HEK293 (cell line): ENCODE results near the gene SEMA4B.
A peak's percentile ranks its signal among the peaks of the same experiment; 100 is the strongest.

Source experiments
- AEBP2 ChIP-seq: fragments of 450-650 bp; formaldehyde crosslinking; IDR thresholded peaks from 2 replicates; pipeline ENCODE4 v1.5.1; 2016; ENCODE audit warnings: missing biosample characterization, missing genetic modification characterization, borderline replicate concordance
- BCL11A ChIP-seq: fragments of 450-650 bp; formaldehyde crosslinking; IDR thresholded peaks from 2 replicates; pipeline ENCODE4 v1.5.1; 2016; ENCODE audit warnings: low read depth, missing biosample characterization, missing genetic modification characterization
- BCL11B ChIP-seq: fragments of 450-650 bp; formaldehyde crosslinking; IDR thresholded peaks from 2 replicates; pipeline ENCODE4 v1.5.1; 2016; ENCODE audit warnings: low read depth, missing biosample characterization, missing genetic modification characterization
- KLF16 ChIP-seq: fragments of 450-650 bp; formaldehyde crosslinking; IDR thresholded peaks from 2 replicates; pipeline ENCODE4 v1.5.1; 2017; ENCODE audit warnings: missing biosample characterization, missing genetic modification characterization
- KLF8 ChIP-seq: fragments of 450-650 bp; formaldehyde crosslinking; IDR thresholded peaks from 2 replicates; pipeline ENCODE4 v1.5.1; 2016; ENCODE audit warnings: missing biosample characterization, missing genetic modification characterization
- OVOL3 ChIP-seq: fragments of 450-650 bp; formaldehyde crosslinking; IDR thresholded peaks from 2 replicates; pipeline ENCODE4 v1.5.1; 2016; ENCODE audit warnings: missing biosample characterization, missing genetic modification characterization
- PRDM10 ChIP-seq: fragments of 450-650 bp; formaldehyde crosslinking; IDR thresholded peaks from 2 replicates; pipeline ENCODE4 v1.5.1; 2016; ENCODE audit warnings: missing biosample characterization, missing genetic modification characterization
- PRDM6 ChIP-seq: fragments of 450-650 bp; formaldehyde crosslinking; IDR thresholded peaks from 2 replicates; pipeline ENCODE4 v1.5.1; 2017; ENCODE audit warnings: missing biosample characterization, missing genetic modification characterization
- YY1 ChIP-seq: fragments of 450-650 bp; formaldehyde crosslinking; IDR thresholded peaks from 2 replicates; pipeline ENCODE4 v1.5.1; 2018; ENCODE audit warnings: missing biosample characterization, missing genetic modification characterization
- ZNF10 ChIP-seq: fragments of 450-650 bp; formaldehyde crosslinking; IDR thresholded peaks from 2 replicates; pipeline ENCODE4 v1.5.1; 2017; ENCODE audit warnings: missing biosample characterization, missing genetic modification characterization
- ZNF155 ChIP-seq: fragments of 450-650 bp; formaldehyde crosslinking; IDR thresholded peaks from 2 replicates; pipeline ENCODE4 v1.5.1; 2016; ENCODE audit warnings: missing biosample characterization, missing genetic modification characterization
- ZNF157 ChIP-seq: fragments of 450-650 bp; formaldehyde crosslinking; IDR thresholded peaks from 2 replicates; pipeline ENCODE4 v1.5.1; 2016; ENCODE audit warnings: missing biosample characterization, missing genetic modification characterization
- ZNF211 ChIP-seq: fragments of 450-650 bp; formaldehyde crosslinking; IDR thresholded peaks from 2 replicates; pipeline ENCODE4 v1.5.1; 2016; ENCODE audit warnings: low read depth, missing biosample characterization, missing genetic modification characterization
- ZNF221 ChIP-seq: fragments of 450-650 bp; formaldehyde crosslinking; IDR thresholded peaks from 2 replicates; pipeline ENCODE4 v1.5.1; 2017; ENCODE audit warnings: missing biosample characterization, missing genetic modification characterization, borderline replicate concordance
- ZNF24 ChIP-seq: fragments of 450-650 bp; formaldehyde crosslinking; IDR thresholded peaks from 2 replicates; pipeline ENCODE4 v1.5.1; 2016; ENCODE audit warnings: missing biosample characterization, missing genetic modification characterization
- ZNF335 ChIP-seq: fragments of 450-650 bp; formaldehyde crosslinking; conservative IDR thresholded peaks from 2 replicates; pipeline ENCODE4 v1.5.1; 2016; ENCODE audit warnings: missing biosample characterization, missing genetic modification characterization
- ZNF341 ChIP-seq: fragments of 450-650 bp; formaldehyde crosslinking; IDR thresholded peaks from 2 replicates; pipeline ENCODE4; 2016; ENCODE audit warnings: low read depth, missing biosample characterization, missing genetic modification characterization
- ZNF37A ChIP-seq: fragments of 450-650 bp; IDR thresholded peaks from 2 replicates; pipeline ENCODE4 v1.5.1; 2018; ENCODE audit warnings: missing biosample characterization, missing genetic modification characterization
- ZNF391 ChIP-seq: fragments of 450-650 bp; formaldehyde crosslinking; IDR thresholded peaks from 2 replicates; pipeline ENCODE4 v1.5.1; 2016; ENCODE audit warnings: low read depth, missing biosample characterization, missing genetic modification characterization, borderline replicate concordance
- ZNF423 ChIP-seq: fragments of 450-650 bp; formaldehyde crosslinking; IDR thresholded peaks from 2 replicates; pipeline ENCODE4 v1.5.1; 2016; ENCODE audit warnings: missing biosample characterization, missing genetic modification characterization
- ZNF473 ChIP-seq: fragments of 450-650 bp; formaldehyde crosslinking; IDR thresholded peaks from 2 replicates; pipeline ENCODE4 v1.5.1; 2017; ENCODE audit warnings: missing biosample characterization, missing genetic modification characterization
- ZNF623 ChIP-seq: fragments of 450-650 bp; formaldehyde crosslinking; IDR thresholded peaks from 2 replicates; pipeline ENCODE4 v1.5.1; 2016; ENCODE audit warnings: missing biosample characterization, missing genetic modification characterization
- ZNF626 ChIP-seq: fragments of 450-650 bp; sonication (Bioruptor Pico); formaldehyde crosslinking; IDR thresholded peaks from 2 replicates; pipeline ENCODE4 v1.5.1; 2018; ENCODE audit warnings: missing biosample characterization, missing genetic modification characterization, inconsistent platforms
- ZNF645 ChIP-seq: fragments of 450-650 bp; formaldehyde crosslinking; IDR thresholded peaks from 2 replicates; pipeline ENCODE4; 2016; ENCODE audit warnings: missing biosample characterization, missing genetic modification characterization
- ZNF707 ChIP-seq: fragments of 450-650 bp; formaldehyde crosslinking; IDR thresholded peaks from 2 replicates; pipeline ENCODE4 v1.5.1; 2016; ENCODE audit warnings: missing biosample characterization, missing genetic modification characterization
- ZNF792 ChIP-seq: fragments of 450-650 bp; formaldehyde crosslinking; IDR thresholded peaks from 2 replicates; pipeline ENCODE4 v1.5.1; 2016; ENCODE audit warnings: missing biosample characterization, missing genetic modification characterization
- ZSCAN5A ChIP-seq: fragments of 450-650 bp; formaldehyde crosslinking; IDR thresholded peaks from 2 replicates; pipeline ENCODE4 v1.5.1; 2016; ENCODE audit warnings: missing biosample characterization, missing genetic modification characterization
- TF ChIP-seq, protein P1 (sequence below): fragments of 450-650 bp; formaldehyde crosslinking; IDR thresholded peaks from 2 replicates; pipeline ENCODE4 v1.5.1; 2016; ENCODE audit warnings: missing biosample characterization, missing genetic modification characterization
- TF ChIP-seq, protein P2 (sequence below): fragments of 450-650 bp; formaldehyde crosslinking; IDR thresholded peaks from 2 replicates; pipeline ENCODE4 v1.5.1; 2016; ENCODE audit warnings: missing biosample characterization, missing genetic modification characterization

The SEMA4B gene

GRCh38 chr15:90184119-90184785 is 16.9 kb upstream of the SEMA4B start (continued):
- TF ChIP-seq, protein P1, sequence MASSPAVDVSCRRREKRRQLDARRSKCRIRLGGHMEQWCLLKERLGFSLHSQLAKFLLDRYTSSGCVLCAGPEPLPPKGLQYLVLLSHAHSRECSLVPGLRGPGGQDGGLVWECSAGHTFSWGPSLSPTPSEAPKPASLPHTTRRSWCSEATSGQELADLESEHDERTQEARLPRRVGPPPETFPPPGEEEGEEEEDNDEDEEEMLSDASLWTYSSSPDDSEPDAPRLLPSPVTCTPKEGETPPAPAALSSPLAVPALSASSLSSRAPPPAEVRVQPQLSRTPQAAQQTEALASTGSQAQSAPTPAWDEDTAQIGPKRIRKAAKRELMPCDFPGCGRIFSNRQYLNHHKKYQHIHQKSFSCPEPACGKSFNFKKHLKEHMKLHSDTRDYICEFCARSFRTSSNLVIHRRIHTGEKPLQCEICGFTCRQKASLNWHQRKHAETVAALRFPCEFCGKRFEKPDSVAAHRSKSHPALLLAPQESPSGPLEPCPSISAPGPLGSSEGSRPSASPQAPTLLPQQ (tag by site-specific recombination) = no peak
- TF ChIP-seq KLF8 (no peak), ZNF155 (tag by site-specific recombination) (no peak), PRDM6 (tag by site-specific recombination) (no peak), ZNF37A (tag by site-specific recombination) (no peak), ZNF645 (tag by site-specific recombination) (no peak), ZNF10 (peak; percentile 88), ZNF24 (peak; percentile 67; the same call in 1 of the 2 replicates), OVOL3 (tag by site-specific recombination) (no peak), ZNF792 (tag by site-specific recombination) (no peak), BCL11A (no peak), BCL11B (tag by site-specific recombination) (no peak), ZNF626 (no peak), ZNF221 (tag by site-specific recombination) (no peak), ZNF341 (no peak), YY1 (tag by site-specific recombination) (peak; percentile 27; the same call in 1 of the 2 replicates), ZNF423 (no peak), ZNF391 (0 out of 2 replicates have a peak, but pooled peaks have one; percentile 25), ZNF335 (tag by site-specific recombination) (peak; percentile 98), ZNF473 (no peak), ZNF211 (tag by site-specific recombination) (no peak), PRDM10 (tag by site-specific recombination) (peak; percentile 68), AEBP2 (tag by site-specific recombination) (no peak), KLF16 (tag by site-specific recombination) (no peak), ZSCAN5A (tag by site-specific recombination) (peak; percentile 70; the same call in 1 of the 2 replicates), ZNF157 (tag by site-specific recombination) (no peak), ZNF623 (tag by site-specific recombination) (peak; percentile 100), ZNF707 (tag by site-specific recombination) (no peak)
- TF ChIP-seq, protein P2, sequence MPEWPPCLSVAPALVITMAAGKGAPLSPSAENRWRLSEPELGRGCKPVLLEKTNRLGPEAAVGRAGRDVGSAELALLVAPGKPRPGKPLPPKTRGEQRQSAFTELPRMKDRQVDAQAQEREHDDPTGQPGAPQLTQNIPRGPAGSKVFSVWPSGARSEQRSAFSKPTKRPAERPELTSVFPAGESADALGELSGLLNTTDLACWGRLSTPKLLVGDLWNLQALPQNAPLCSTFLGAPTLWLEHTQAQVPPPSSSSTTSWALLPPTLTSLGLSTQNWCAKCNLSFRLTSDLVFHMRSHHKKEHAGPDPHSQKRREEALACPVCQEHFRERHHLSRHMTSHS (tag by site-specific recombination) = no peak
